NCI-H1930 (cell line): ENCODE data around the gene KLHL26.
"Not testable (repeated sequence)": the region's sequence is repeated elsewhere in the genome, so short reads cannot be mapped to it uniquely, and the experiment has no call there.

Experiments used
- DNase-seq, 2 experiments: peaks; one replicate each; lab custom pipeline; 2025; lab: John Stamatoyannopoulos, UW

The KLHL26 gene

GRCh38 chr19:18600692-18601397, 36.0 kb upstream of the KLHL26 start:
- DNase-seq = not testable (repeated sequence)

- DNase-seq = no peak
These were observed 35.0 kb upstream of the KLHL26 start for GRCh38 chr19:18601875-18602274.

DNA sequence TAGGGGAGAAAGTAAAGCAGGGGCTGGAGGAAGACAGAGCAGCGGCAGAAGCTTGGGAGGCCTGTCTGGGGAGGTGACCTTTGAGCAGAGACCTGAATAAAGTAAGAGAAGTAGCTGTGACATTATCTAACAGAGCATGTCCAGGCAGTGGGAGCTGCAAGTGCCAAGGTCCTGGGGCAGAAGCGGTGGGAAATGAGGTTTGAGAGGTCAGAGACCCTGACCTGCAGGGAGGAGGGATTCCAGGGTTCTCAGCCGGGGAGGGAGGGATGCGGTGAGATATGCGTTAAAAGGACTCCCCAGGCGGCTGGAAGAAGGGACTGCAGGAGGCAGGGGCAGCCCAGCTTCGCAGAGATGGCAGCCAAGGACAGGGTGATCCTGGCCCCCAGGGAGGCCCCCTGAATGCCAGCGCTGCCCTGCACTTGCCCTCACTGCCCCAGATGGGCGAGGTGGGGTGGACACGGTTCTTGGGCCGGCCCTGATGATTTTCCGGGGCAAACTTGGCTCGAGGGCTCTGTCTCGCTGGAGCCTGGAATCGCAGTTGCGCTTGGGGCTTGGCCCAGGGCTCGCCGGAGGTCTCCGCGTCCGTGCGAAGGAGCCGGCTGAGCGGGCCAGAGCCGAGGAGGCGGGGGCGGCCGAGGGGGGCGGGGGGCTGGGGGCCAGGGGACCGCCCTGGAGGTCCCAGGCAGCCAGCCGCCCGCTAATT, 33.4 kb upstream of the KLHL26 start:
- DNase-seq = no peak

GRCh38 chr19:18603958-18604819, 32.6 kb upstream of the KLHL26 start:
- no peak for DNase-seq

DNA sequence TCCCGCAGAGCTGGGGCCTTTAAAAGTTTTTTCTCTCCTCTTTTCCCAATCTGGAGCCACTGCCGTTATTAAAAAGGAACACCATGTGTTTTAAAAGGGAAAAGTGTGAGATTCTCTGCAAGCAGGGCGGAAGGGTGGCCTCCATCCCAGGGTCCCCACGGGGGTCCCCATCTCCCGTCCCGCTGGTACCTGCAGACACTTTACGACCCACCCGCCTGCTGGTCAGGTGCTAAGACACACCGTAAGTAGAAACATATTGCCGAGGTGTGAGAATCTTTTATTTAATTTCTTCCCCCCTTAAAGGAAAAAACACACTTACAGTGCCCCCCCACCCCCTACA, 32.0 kb upstream of the KLHL26 start:
- DNase-seq = no peak

DNA sequence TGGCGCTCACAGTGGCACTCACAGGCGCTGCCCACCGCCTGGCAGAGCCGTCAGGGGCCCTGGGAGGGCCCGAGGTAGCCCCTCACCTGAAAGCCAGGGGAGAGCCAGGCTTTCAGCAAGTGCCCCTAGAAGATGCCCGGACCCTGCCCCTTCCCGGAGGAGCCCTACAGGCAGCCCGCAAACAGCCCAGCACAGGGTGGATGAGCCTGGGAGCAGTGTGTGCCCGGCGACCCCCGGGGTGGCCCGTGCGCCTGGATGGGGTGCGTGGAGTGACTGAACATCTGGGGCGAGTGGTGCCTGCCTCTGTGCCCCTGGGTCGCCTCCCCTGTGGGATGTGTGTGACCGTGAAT, 31.7 kb upstream of the KLHL26 start:
- no peak for DNase-seq

DNA sequence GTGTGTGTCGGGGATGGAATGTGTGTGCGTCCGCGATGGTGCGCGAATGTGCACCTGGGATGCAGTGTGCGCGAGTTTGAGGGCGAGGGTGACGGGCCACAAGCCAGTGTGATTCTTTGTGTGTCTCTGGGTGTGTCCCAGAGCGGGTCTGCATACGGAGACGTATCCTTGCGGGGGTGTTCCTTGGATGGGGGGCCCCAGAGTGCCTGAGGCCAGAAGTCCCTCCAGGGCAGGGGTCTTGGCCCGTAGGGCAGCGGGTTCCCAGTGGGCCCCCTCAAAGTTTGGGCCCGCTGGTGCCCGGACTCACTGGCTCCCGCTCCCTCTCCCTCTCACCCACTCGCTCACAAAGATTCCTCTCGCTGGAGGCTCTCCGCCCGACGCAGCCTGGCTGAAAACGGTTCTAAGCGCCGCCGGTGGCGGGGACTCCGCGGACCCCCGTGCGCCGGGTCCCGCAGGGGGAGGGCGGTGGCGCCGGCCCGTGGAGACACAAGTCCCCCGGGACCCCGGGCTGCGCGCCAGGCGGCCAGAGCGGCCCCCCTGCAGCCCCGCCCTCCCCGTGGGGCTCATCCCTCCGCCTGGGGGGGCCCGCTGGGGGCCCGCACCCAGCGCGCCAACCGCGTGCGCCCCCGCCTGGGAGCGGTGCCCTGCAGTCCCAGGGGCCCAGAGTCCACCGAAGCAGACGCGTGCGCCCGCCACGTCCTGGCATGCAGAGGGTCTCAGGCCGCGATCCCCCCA, 31.1 kb upstream of the KLHL26 start:
- no peak for DNase-seq

- DNase-seq = no peak
These were observed 30.3 kb upstream of the KLHL26 start, which contains the start of gene CRLF1 for GRCh38 chr19:18606281-18607225. CRLF1 (minus strand) TSS chr19:18606799; CDS start chr19:18606656, 143 bp downstream.

- no peak for DNase-seq
These were observed 29.4 kb upstream of the KLHL26 start for GRCh38 chr19:18607226-18608101.

DNA sequence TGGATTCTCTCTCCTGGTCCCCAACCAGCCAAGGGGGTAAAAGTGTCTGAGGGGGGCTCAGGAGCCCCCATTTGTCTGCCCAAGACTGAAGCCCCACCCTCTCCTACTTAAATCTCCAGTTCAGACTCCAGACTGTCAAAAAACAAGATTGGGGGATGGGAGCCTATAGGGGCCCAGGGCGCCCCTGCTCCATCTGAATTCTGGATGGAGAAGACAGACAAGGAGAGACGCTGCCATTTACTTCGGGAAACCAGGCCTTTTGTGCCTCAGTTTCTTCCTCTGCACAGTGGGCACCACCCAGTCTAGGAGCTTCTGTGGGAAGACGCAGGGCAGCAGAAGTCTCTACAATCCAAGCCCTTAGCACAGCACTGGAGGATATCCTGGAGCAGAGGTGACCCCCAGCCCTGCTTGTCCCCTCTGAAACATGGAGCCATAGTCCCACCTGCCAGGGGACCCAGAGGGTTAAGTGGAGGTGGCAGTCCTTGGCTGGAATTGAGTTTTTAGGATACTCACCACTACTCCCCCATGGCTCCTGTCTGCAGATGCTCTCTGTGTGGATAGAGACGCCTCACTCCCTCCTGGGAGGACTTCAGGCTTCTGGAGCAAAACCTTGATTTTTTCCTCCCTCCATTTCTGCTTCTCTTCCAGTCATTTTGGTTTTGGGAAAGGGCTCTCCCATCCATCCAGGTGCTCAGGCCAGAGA, 28.6 kb upstream of the KLHL26 start:
- DNase-seq = no peak

GRCh38 chr19:18608805-18609716, 27.8 kb upstream of the KLHL26 start:
- DNase-seq = no peak

DNA sequence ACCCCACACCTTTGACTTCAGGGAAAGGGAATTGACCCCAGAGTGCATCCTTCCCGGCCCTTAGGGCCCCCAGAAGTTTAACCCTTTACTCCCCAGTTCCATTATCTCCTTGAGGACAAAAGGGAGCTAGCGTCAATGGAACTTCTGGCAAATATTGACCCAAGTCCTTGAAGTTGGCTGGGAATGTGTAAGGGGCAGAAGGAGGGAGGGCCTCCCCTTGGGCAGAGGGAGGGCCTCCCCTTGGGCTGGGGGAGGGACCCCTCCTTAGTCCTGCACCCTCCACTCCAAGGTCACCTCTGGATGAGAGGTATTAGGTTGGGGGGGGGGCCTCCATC, 27.1 kb upstream of the KLHL26 start:
- no peak for DNase-seq

DNA sequence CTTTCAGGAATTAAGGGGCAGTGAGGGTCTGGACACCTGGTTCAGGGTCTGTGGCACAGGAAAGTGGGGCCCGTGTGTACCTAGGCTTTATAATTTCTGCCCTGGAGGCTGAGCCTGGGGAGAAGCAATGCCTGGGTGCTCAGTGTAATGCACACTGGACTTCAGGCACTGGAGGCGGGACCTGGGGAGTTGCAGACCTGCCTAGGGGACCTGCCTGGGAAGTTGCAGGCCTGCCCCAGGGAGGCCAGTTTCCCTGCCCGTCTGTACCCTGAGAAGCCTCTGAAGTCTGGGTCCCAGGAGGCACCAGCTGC, 26.6 kb upstream of the KLHL26 start:
- DNase-seq = no peak

GRCh38 chr19:18610556-18611326, 26.1 kb upstream of the KLHL26 start:
- DNase-seq = no peak

GRCh38 chr19:18611327-18612050, 25.3 kb upstream of the KLHL26 start:
- DNase-seq = no peak

DNA sequence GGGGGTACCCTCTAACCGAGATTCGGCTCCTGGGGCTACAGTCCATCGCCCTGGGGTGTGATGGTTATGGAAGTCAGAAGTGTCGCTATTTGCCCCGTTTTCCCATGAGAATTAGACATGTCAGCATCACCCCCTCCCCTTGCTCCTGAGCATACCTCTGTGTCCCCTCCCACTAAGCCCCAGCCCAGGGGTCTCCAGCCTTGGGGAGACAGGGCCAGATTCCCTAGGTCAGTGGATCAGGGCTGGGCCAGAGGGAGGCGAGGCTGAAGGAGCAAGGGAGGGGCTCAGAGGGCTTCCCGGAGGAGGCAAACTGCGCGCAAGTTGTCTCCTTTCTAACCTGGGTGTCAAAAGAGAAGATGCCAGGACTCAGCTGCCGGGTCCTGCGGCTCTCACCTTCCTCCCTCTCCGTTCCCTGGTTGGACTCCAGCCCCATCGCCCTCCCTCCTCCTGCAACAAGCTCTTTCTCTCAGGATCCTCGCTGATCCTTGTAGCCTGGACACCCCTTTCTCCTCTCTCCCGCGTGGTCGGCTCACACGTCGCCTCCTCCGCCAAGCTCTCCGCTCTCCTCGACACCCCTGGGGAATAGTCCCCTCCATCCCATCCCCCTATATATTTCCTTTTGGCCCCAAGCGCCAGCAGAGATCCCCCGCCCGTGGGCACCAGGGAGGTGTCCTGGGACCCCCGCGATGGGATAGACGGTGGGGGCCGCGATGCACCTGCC, 24.6 kb upstream of the KLHL26 start:
- no peak for DNase-seq
